ENCODE measurements around the gene AMMECR1.
"Not testable (repeated sequence)": the region's sequence is repeated elsewhere in the genome, so short reads cannot be mapped to it uniquely, and the experiment has no call there.

Gene AMMECR1

GRCh38 chrX:110317820-110318663, at the start of gene AMMECR1:
AMMECR1 (minus strand) TSS chrX:110318085; CDS start chrX:110318071, 14 bp downstream.
- Histone ChIP-seq H3K4me3 (peak within 1 kb of the TSS; percentile 56 to 85 (median 67)), H3K27ac (peak within 1 kb of the TSS; percentile 63 to 94 (median 88))

GRCh38 chrX:110363244-110363643, 45.4 kb upstream of the AMMECR1 start:
- H3K4me3 ChIP-seq = no peak overlapping the region
- H3K27ac ChIP-seq = no peak overlapping the region

GRCh38 chrX:110359273-110359672, 41.4 kb upstream of the AMMECR1 start:
- Histone ChIP-seq H3K4me3 (no peak overlapping the region), H3K27ac (no peak overlapping the region)

- Histone ChIP-seq H3K27ac (no peak within 1 kb of the TSS), H3K4me3 (no peak within 1 kb of the TSS)
These were observed 40.7 kb upstream of the AMMECR1 start, which contains the start of gene RTL9 for GRCh38 chrX:110358548-110358947. RTL9 (plus strand) TSS chrX:110358848; CDS start chrX:110450618, 91,770 bp downstream.

- H3K4me3 ChIP-seq = no peak overlapping the region
- H3K27ac ChIP-seq = no peak overlapping the region
These were observed 28.8 kb upstream of the AMMECR1 start for GRCh38 chrX:110346681-110347080.

GRCh38 chrX:110341189-110342035, 23.5 kb upstream of the AMMECR1 start:
- Histone ChIP-seq H3K27ac (peak overlapping the region in 2 of 21 experiments; percentile 2 to 5), H3K4me3 (no peak overlapping the region)

- Histone ChIP-seq H3K4me3 (no peak overlapping the region), H3K27ac (no peak overlapping the region)
These were observed 21.1 kb upstream of the AMMECR1 start for GRCh38 chrX:110338935-110339334.

- H3K27ac ChIP-seq, H3K4me3 ChIP-seq: not testable (repeated sequence)
These were observed 15.6 kb upstream of the AMMECR1 start for GRCh38 chrX:110333458-110333857.

GRCh38 chrX:110331444-110332030, 13.7 kb upstream of the AMMECR1 start:
- Histone ChIP-seq H3K4me3 (no peak overlapping the region), H3K27ac (no peak overlapping the region)

- H3K4me3 ChIP-seq = not testable (repeated sequence)
These were observed 10.7 kb upstream of the AMMECR1 start for GRCh38 chrX:110328613-110329012.

GRCh38 chrX:110327336-110327735, 9.5 kb upstream of the AMMECR1 start:
- Histone ChIP-seq H3K4me3 (no peak overlapping the region), H3K27ac (no peak overlapping the region)

More at GRCh38 chrX:110328613-110329012, 10.7 kb upstream of the AMMECR1 start:
- not testable (repeated sequence) for H3K27ac ChIP-seq

- Histone ChIP-seq H3K27ac (no peak overlapping the region), H3K4me3 (no peak overlapping the region)
These were observed 8.8 kb upstream of the AMMECR1 start for GRCh38 chrX:110326712-110327111.

- H3K4me3 ChIP-seq = no peak overlapping the region
- no peak overlapping the region for H3K27ac ChIP-seq
These were observed 4.7 kb upstream of the AMMECR1 start for GRCh38 chrX:110322603-110323002.

- no peak overlapping the region for H3K4me3 ChIP-seq
- no peak overlapping the region for H3K27ac ChIP-seq
These were observed 3.8 kb upstream of the AMMECR1 start for GRCh38 chrX:110321670-110322069.

GRCh38 chrX:110321081-110321480, 3.2 kb upstream of the AMMECR1 start:
- no peak overlapping the region for H3K27ac ChIP-seq

GRCh38 chrX:110320381-110320987, 2.6 kb upstream of the AMMECR1 start:
- Histone ChIP-seq H3K27ac (no peak overlapping the region), H3K4me3 (no peak overlapping the region)

More at GRCh38 chrX:110321081-110321480, 3.2 kb upstream of the AMMECR1 start:
- H3K4me3 ChIP-seq = no peak overlapping the region

- Histone ChIP-seq H3K4me3 (peak overlapping the region; percentile 30 to 85 (median 66)), H3K27ac (peak overlapping the region; percentile 33 to 94 (median 81))
These were observed 731 bp upstream of the AMMECR1 start for GRCh38 chrX:110318664-110318968.

- Histone ChIP-seq H3K4me3 (peak overlapping the region; percentile 56 to 85 (median 67)), H3K27ac (peak overlapping the region; percentile 63 to 94 (median 88))
These were observed 645 bp downstream of the AMMECR1 start for GRCh38 chrX:110317061-110317819.
